NCI-H524 (cell line): Measurements from ENCODE around the gene KRT4.
"Not testable (repeated sequence)": the region's sequence is repeated elsewhere in the genome, so short reads cannot be mapped to it uniquely, and the experiment has no call there.

ENCODE experiments used
- DNase-seq, 2 experiments: peaks; one replicate each; lab custom pipeline; 2025; lab: John Stamatoyannopoulos, UW

KRT4 gene

GRCh38 chr12:52813885-52814709, at the start of gene KRT4:
Gene KRT4 (minus strand): TSS chr12:52814116. CDS start chr12:52814058, 58 bp downstream.
- no peak for DNase-seq

- DNase-seq: no peak
These were observed 48.1 kb upstream of the KRT4 start for GRCh38 chr12:52862023-52862422.

- DNase-seq: no peak
These were observed 47.6 kb upstream of the KRT4 start for GRCh38 chr12:52861511-52861910.

GRCh38 chr12:52860102-52860823, 46.3 kb upstream of the KRT4 start:
- no peak for DNase-seq

GRCh38 chr12:52857500-52857899, 43.6 kb upstream of the KRT4 start:
- no peak for DNase-seq

GRCh38 chr12:52856787-52857186, 42.9 kb upstream of the KRT4 start:
- DNase-seq: no peak

- DNase-seq: not testable (repeated sequence)
These were observed 42.2 kb upstream of the KRT4 start for GRCh38 chr12:52856077-52856476.

GRCh38 chr12:52851787-52852186, 37.9 kb upstream of the KRT4 start:
- no peak for DNase-seq

- no peak for DNase-seq
These were observed 36.8 kb upstream of the KRT4 start for GRCh38 chr12:52850681-52851080.

- DNase-seq: no peak
These were observed 35.6 kb upstream of the KRT4 start for GRCh38 chr12:52849511-52849910.

GRCh38 chr12:52848661-52849255, 34.8 kb upstream of the KRT4 start, which contains the start of gene KRT78:
Gene KRT78 (minus strand): TSS chr12:52848994. CDS start chr12:52848930, 64 bp downstream.
- no peak for DNase-seq

GRCh38 chr12:52847335-52848102, 33.6 kb upstream of the KRT4 start:
- no peak for DNase-seq

- DNase-seq: no peak
These were observed 32.5 kb upstream of the KRT4 start for GRCh38 chr12:52846356-52846970.

GRCh38 chr12:52845946-52846345, 32.0 kb upstream of the KRT4 start:
- no peak for DNase-seq

- DNase-seq: no peak
These were observed 30.5 kb upstream of the KRT4 start for GRCh38 chr12:52844386-52844785.

GRCh38 chr12:52839436-52840105, 25.7 kb upstream of the KRT4 start:
- DNase-seq: no peak

- DNase-seq: no peak
These were observed 24.9 kb upstream of the KRT4 start for GRCh38 chr12:52838609-52839435.

- DNase-seq: no peak
These were observed 24.1 kb upstream of the KRT4 start for GRCh38 chr12:52837781-52838608.

- DNase-seq: no peak
These were observed 23.5 kb upstream of the KRT4 start for GRCh38 chr12:52837413-52837741.
